Measurements from ENCODE around the gene C2orf68.
"Not testable (repeated sequence)": the region's sequence is repeated elsewhere in the genome, so short reads cannot be mapped to it uniquely, and the experiment has no call there.

Gene C2orf68, protein sequence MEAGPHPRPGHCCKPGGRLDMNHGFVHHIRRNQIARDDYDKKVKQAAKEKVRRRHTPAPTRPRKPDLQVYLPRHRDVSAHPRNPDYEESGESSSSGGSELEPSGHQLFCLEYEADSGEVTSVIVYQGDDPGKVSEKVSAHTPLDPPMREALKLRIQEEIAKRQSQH

GRCh38 chr2:85611705-85612587 lies at the start of gene C2orf68:
C2orf68 (minus strand) TSS chr2:85612066; CDS start chr2:85611984, 82 bp downstream.
- peak within 1 kb of the TSS; percentile 86 for H3K27ac Mint-ChIP-seq
- peaks cover 46% of the 10 kb centered on the region for H3K36me3 Mint-ChIP-seq
- H3K9me3 Mint-ChIP-seq = no peaks in the 10 kb centered on the region
- peaks cover 16% of the 10 kb centered on the region for H3K4me1 Mint-ChIP-seq
- ATAC-seq (peak; percentile 82), DNase-seq (ENCODE audit: low spot score in 2 of 2) (peak; percentile 74 to 93)
- H3K4me3 Mint-ChIP-seq = peak within 1 kb of the TSS; percentile 82

GRCh38 chr2:85661139-85661858 lies 49.4 kb upstream of the C2orf68 start:
- Mint-ChIP-seq H3K27ac (no peak overlapping the region), H3K4me3 (no peak overlapping the region), H3K36me3 (peaks cover 21% of the 10 kb centered on the region), H3K4me1 (peaks cover 5% of the 10 kb centered on the region), H3K9me3 (no peaks in the 10 kb centered on the region)
- ATAC-seq (no peak), DNase-seq (ENCODE audit: low spot score in 2 of 2) (no peak)

DNA sequence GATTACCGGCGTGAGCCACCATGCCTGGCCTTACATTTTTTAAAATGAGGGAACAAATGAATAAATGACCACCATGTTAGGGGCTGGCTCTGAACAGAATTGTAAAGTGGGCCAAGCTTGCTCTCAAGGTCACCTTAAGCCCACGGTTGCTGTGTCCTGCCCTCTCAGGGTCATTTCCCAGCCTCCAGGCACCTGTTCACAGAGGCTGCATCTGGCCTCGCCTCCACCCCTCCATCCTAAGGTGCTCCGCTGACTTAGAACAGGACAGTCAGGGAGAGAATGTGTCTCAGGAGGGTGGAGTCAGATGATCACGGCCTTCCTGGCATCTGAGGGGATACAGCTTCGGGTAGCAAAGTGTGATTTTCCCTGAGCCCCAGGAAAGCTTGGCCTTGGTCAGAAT lies 48.9 kb upstream of the C2orf68 start:
- Mint-ChIP-seq H3K4me1 (peaks cover 5% of the 10 kb centered on the region), H3K36me3 (peaks cover 26% of the 10 kb centered on the region), H3K4me3 (no peak overlapping the region), H3K9me3 (no peaks in the 10 kb centered on the region), H3K27ac (no peak overlapping the region)
- DNase-seq (ENCODE audit: low spot score in 2 of 2) = no peak
- ATAC-seq = no peak

DNA sequence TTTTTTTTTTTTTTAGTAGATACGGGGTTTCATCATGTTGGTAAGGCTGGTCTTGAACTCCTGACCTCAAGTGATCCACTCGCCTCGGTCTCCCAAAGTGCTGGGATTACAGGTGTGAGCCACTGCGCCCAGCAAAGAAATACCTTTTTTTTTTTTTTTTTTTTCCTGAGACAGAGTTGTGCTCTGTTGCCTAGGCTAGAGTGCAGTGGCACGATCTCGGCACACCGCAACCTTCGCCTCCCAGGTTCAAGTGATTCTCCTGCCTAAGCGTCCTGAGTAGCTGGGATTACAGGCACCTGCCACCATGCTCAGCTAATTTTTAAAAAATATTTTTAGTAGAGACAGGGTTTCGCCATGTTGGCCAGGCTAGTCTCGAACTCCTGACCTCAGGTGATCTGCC lies 48.4 kb upstream of the C2orf68 start:
- H3K36me3 Mint-ChIP-seq = peaks cover 31% of the 10 kb centered on the region
- not testable (repeated sequence) for H3K27ac Mint-ChIP-seq; ATAC-seq; DNase-seq (ENCODE audit: low spot score in 2 of 2); H3K4me1 Mint-ChIP-seq; H3K9me3 Mint-ChIP-seq; H3K4me3 Mint-ChIP-seq

- H3K4me1 Mint-ChIP-seq = peaks cover 5% of the 10 kb centered on the region
- peak overlapping the region; percentile 14 for H3K27ac Mint-ChIP-seq
- peaks cover 39% of the 10 kb centered on the region for H3K36me3 Mint-ChIP-seq
- DNase-seq (ENCODE audit: low spot score in 2 of 2) (no peak), ATAC-seq (peak; percentile 22)
- no peak overlapping the region for H3K4me3 Mint-ChIP-seq
- H3K9me3 Mint-ChIP-seq = no peaks in the 10 kb centered on the region
Measured at GRCh38 chr2:85659324-85659981, 47.6 kb upstream of the C2orf68 start.

DNA sequence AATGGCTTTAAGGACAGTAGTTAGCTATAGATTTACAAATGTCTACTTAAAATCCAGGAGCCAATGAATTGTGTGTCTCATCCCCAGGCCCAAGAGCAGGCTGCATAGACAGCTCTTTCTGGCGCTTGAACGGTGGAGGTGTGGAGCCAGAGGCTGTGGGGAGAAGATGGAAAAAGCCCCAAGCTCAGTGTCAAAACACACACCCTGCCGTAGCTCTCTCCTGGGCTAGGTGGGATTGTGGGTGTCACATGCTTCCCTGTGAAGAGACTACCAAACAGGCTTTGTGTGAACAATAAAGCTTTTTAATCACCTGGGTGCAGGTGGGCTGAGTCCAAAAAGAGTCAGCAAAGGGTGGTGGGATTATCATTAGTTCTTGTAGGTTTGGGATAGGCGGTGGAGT lies 45.5 kb upstream of the C2orf68 start:
- ATAC-seq; H3K4me3 Mint-ChIP-seq; H3K9me3 Mint-ChIP-seq; DNase-seq (ENCODE audit: low spot score in 2 of 2); H3K4me1 Mint-ChIP-seq: not testable (repeated sequence)
- peaks cover 60% of the 10 kb centered on the region for H3K36me3 Mint-ChIP-seq
- H3K27ac Mint-ChIP-seq = peak overlapping the region; percentile 88

DNA sequence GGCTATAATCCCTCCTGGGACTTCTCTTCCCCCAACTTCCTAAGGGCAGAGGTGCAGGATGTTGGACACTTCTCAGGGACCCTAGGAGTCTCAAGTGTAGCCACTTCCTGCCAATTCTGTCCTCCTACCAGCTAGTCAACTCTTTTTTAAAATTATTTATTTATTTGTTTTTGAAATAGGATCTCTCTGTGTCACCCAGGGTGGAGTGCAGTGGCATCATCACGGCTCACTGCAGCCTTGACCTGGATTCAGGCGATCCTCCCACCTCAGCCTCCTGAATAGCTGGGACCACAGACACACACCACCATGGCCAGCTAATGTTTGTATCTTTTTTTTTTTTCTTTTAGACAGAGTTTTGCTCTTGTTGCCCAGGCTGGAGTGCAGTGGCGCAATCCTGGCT lies 44.6 kb upstream of the C2orf68 start:
- peaks cover 5% of the 10 kb centered on the region for H3K4me1 Mint-ChIP-seq
- no peaks in the 10 kb centered on the region for H3K9me3 Mint-ChIP-seq
- DNase-seq (ENCODE audit: low spot score in 2 of 2) (no peak), ATAC-seq (no peak)
- H3K36me3 Mint-ChIP-seq = peaks cover 69% of the 10 kb centered on the region
- H3K4me3 Mint-ChIP-seq = no peak overlapping the region
- H3K27ac Mint-ChIP-seq = peak overlapping the region; percentile 56

GRCh38 chr2:85655961-85656417 lies 44.1 kb upstream of the C2orf68 start:
- H3K27ac Mint-ChIP-seq = peak overlapping the region; percentile 56
- DNase-seq (ENCODE audit: low spot score in 2 of 2) = no peak
- ATAC-seq = no peak
- peaks cover 5% of the 10 kb centered on the region for H3K4me1 Mint-ChIP-seq
- H3K9me3 Mint-ChIP-seq = no peaks in the 10 kb centered on the region
- H3K36me3 Mint-ChIP-seq = peaks cover 74% of the 10 kb centered on the region
- H3K4me3 Mint-ChIP-seq = no peak overlapping the region

DNA sequence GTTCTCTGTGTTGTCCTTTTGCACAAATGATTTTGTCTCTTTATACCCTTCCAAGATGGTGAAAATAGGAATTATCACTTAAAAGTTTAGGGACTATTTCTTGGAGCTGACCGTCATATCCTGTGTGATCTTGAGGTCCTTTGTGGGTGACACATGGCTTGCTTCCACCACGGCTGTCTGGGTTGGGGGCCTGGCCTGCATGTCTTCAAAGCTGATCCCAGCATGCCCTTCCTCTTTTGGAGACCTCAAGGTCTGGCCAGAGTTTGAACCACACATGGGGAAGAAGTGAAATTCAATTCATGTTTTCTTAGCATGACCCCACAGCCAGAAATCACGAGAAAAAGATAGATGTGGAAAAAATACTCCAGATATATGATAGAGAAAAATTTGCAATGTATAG lies 42.1 kb upstream of the C2orf68 start:
- DNase-seq (ENCODE audit: low spot score in 2 of 2) (no peak), ATAC-seq (no peak)
- Mint-ChIP-seq H3K4me3 (no peak overlapping the region), H3K4me1 (peaks cover under 1% of the 10 kb centered on the region), H3K36me3 (peaks cover 89% of the 10 kb centered on the region), H3K9me3 (no peaks in the 10 kb centered on the region), H3K27ac (peak overlapping the region; percentile 20)

- Mint-ChIP-seq H3K36me3 (peaks cover 100% of the 10 kb centered on the region), H3K27ac (no peak overlapping the region), H3K9me3 (no peaks in the 10 kb centered on the region), H3K4me3 (no peak overlapping the region), H3K4me1 (no peaks in the 10 kb centered on the region)
- DNase-seq (ENCODE audit: low spot score in 2 of 2) (no peak), ATAC-seq (no peak)
Measured at GRCh38 chr2:85652056-85652455, 40.2 kb upstream of the C2orf68 start.

GRCh38 chr2:85651097-85651496 lies 39.2 kb upstream of the C2orf68 start:
- peak overlapping the region; percentile 14 for H3K27ac Mint-ChIP-seq
- H3K4me3 Mint-ChIP-seq = no peak overlapping the region
- DNase-seq (ENCODE audit: low spot score in 2 of 2) (no peak), ATAC-seq (no peak)
- H3K9me3 Mint-ChIP-seq = no peaks in the 10 kb centered on the region
- H3K36me3 Mint-ChIP-seq = peaks cover 100% of the 10 kb centered on the region
- no peaks in the 10 kb centered on the region for H3K4me1 Mint-ChIP-seq

- Mint-ChIP-seq H3K9me3 (no peaks in the 10 kb centered on the region), H3K27ac (no peak overlapping the region), H3K4me1 (no peaks in the 10 kb centered on the region), H3K4me3 (no peak overlapping the region), H3K36me3 (peaks cover 100% of the 10 kb centered on the region)
- ATAC-seq (no peak), DNase-seq (ENCODE audit: low spot score in 2 of 2) (no peak)
Measured at GRCh38 chr2:85650456-85650855, 38.6 kb upstream of the C2orf68 start.

DNA sequence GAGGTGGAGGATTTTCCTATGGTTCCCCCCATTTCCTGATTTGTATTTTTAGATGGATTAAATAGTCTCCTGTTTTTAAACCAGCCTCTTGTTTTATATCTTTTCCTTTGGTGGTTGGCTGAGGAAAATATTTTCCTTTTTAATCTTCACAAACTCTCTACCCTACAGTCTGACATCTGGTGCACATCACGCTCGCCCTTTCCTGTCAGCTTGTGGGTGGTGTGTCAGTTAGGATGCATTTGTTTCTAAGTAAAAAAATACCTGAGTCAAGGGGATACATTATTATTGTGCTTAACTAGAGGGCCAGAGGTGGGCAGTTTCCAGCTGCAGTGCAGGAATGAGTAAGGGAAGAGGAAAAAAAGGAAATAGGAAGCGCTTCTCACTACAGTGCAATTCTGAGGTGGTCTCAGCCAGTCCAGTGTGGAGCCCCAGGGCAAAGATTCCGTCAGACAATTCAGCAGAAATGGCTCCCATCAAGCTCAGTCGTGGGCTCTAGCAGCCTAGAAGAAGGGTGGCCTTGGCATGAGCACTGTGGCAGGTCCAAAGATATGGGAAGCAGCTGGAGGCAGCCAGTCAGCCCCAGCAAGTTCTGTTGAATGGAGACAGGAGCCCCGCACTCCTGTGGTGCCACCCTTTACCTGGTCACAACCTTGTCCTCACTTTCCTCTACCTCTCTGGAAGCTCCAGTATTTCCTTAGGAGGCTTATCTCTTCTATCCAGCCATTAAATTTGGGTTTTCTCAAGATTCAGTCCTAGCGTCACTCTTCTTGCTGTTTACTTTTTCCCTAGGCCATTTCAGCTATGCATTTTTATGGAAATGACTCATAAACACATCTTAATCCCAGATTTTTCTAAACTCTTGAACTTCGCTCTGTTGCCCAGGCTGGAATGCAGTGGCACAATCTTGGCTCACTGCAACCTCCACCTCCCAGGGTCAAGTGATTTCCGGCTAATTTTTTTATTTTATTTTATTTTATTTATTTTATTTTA lies 37.6 kb upstream of the C2orf68 start:
- ATAC-seq (no peak), DNase-seq (ENCODE audit: low spot score in 2 of 2) (no peak)
- H3K27ac Mint-ChIP-seq = peak overlapping the region; percentile 41
- no peaks in the 10 kb centered on the region for H3K4me1 Mint-ChIP-seq
- H3K4me3 Mint-ChIP-seq = no peak overlapping the region
- no peaks in the 10 kb centered on the region for H3K9me3 Mint-ChIP-seq
- peaks cover 100% of the 10 kb centered on the region for H3K36me3 Mint-ChIP-seq

GRCh38 chr2:85648619-85649018 lies 36.8 kb upstream of the C2orf68 start:
- H3K4me3 Mint-ChIP-seq = no peak overlapping the region
- peaks cover 100% of the 10 kb centered on the region for H3K36me3 Mint-ChIP-seq
- peak overlapping the region; percentile 41 for H3K27ac Mint-ChIP-seq
- no peaks in the 10 kb centered on the region for H3K4me1 Mint-ChIP-seq
- no peaks in the 10 kb centered on the region for H3K9me3 Mint-ChIP-seq
- no peak for DNase-seq (ENCODE audit: low spot score in 2 of 2)
- ATAC-seq = peak; percentile 31

All from stimulated activated effector memory CD8-positive, alpha-beta T cell treated with anti-CD3 and anti-CD28 coated beads, Interleukin-12 subunit alpha, Interleukin-12 subunit beta, amount 100 ng/mL, for 72 hours (primary cell).